ENCODE measurements around the gene GAL3ST2. TPM values are rescaled to one million over a fixed set of nuclear protein-coding genes. Genes with fewer than 3 reads are reported as not detected.
"Not testable (repeated sequence)": the region's sequence is repeated elsewhere in the genome, so short reads cannot be mapped to it uniquely, and the experiment has no call there.

The GAL3ST2 gene
- total and polyA plus RNA-seq, 9 donors: 0.09 to 0.43 (median 0.25) TPM; not detected in 4

GRCh38 chr2:241821460-241822263, 45.0 kb downstream of the GAL3ST2 start:
- Histone ChIP-seq H3K4me3 (ENCODE audit: low read length) (no peak overlapping the region), H3K4me1 (ENCODE audit: control insufficient read depth, insufficient read depth, low read length) (peaks cover 12% of the 10 kb centered on the region), H3K9me3 (replicated peaks; ENCODE audit: control insufficient read depth, low read depth, low read length) (peaks cover 2% of the 10 kb centered on the region), H3K27ac (ENCODE audit: low read length) (no peak overlapping the region), H3K27me3 (ENCODE audit: control insufficient read depth, insufficient read depth, low read length) (no peaks in the 10 kb centered on the region), H3K36me3 (ENCODE audit: control insufficient read depth, insufficient read depth, low read length) (no peaks in the 10 kb centered on the region)
- DNase-seq: no peak
- WGBS (ENCODE audit: insufficient coverage): 65% methylated on average over 16 of the region's 28 CpGs

- no peak overlapping the region for H3K27ac ChIP-seq (ENCODE audit: low read length)
- DNase-seq: no peak
- no peak overlapping the region for H3K4me3 ChIP-seq (ENCODE audit: low read length)
- H3K9me3 ChIP-seq (replicated peaks; ENCODE audit: control insufficient read depth, low read depth, low read length): peaks cover 7% of the 10 kb centered on the region
- peaks cover 7% of the 10 kb centered on the region for H3K4me1 ChIP-seq (ENCODE audit: control insufficient read depth, insufficient read depth, low read length)
- WGBS (ENCODE audit: insufficient coverage): 68% methylated on average over 12 of the region's 14 CpGs
- no peaks in the 10 kb centered on the region for H3K36me3 ChIP-seq (ENCODE audit: control insufficient read depth, insufficient read depth, low read length)
- H3K27me3 ChIP-seq (ENCODE audit: control insufficient read depth, insufficient read depth, low read length): peaks cover 2% of the 10 kb centered on the region
These were observed 45.6 kb downstream of the GAL3ST2 start for GRCh38 chr2:241822264-241822623.

- H3K4me3 ChIP-seq (ENCODE audit: low read length); H3K36me3 ChIP-seq (ENCODE audit: control insufficient read depth, insufficient read depth, low read length); H3K27me3 ChIP-seq (ENCODE audit: control insufficient read depth, insufficient read depth, low read length); DNase-seq; H3K4me1 ChIP-seq (ENCODE audit: control insufficient read depth, insufficient read depth, low read length); H3K27ac ChIP-seq (ENCODE audit: low read length): not testable (repeated sequence)
- 81% methylated on average over 41 of the region's 45 CpGs for WGBS (ENCODE audit: insufficient coverage)
- peaks cover 11% of the 10 kb centered on the region for H3K9me3 ChIP-seq (replicated peaks; ENCODE audit: control insufficient read depth, low read depth, low read length)
These were observed 47.2 kb downstream of the GAL3ST2 start for GRCh38 chr2:241823531-241824437.

DNA sequence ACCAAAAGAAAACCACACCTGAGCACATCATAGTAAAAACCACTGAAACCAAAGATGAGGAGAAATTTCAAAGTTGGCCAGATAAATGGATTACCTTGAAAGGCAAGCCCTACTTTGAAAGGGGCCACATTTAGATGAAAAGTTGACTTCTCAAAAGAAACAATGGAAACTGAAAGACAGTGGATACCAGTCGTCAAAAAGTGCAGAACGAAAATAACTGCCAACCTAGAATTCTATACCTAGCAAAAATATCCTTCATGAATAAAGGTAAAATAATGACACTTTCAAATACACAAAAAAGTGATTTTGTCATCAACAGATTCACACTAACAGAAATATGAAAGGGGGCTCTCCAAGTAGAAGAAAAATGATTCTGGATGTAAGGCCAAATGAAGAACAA, 50.8 kb downstream of the GAL3ST2 start:
- Histone ChIP-seq H3K9me3 (replicated peaks; ENCODE audit: control insufficient read depth, low read depth, low read length) (peaks cover 11% of the 10 kb centered on the region), H3K36me3 (ENCODE audit: control insufficient read depth, insufficient read depth, low read length) (no peaks in the 10 kb centered on the region), H3K4me3 (ENCODE audit: low read length) (no peak overlapping the region), H3K4me1 (ENCODE audit: control insufficient read depth, insufficient read depth, low read length) (no peaks in the 10 kb centered on the region), H3K27me3 (ENCODE audit: control insufficient read depth, insufficient read depth, low read length) (peaks cover 3% of the 10 kb centered on the region), H3K27ac (ENCODE audit: low read length) (no peak overlapping the region)
- no peak for DNase-seq
- no CpG with 5 or more reads among the region's 2 CpGs for WGBS (ENCODE audit: insufficient coverage)

- H3K36me3 ChIP-seq (ENCODE audit: control insufficient read depth, insufficient read depth, low read length): no peaks in the 10 kb centered on the region
- no peak overlapping the region for H3K27ac ChIP-seq (ENCODE audit: low read length)
- no peaks in the 10 kb centered on the region for H3K9me3 ChIP-seq (replicated peaks; ENCODE audit: control insufficient read depth, low read depth, low read length)
- no peak overlapping the region for H3K4me3 ChIP-seq (ENCODE audit: low read length)
- peak; percentile 8 for DNase-seq
- no peaks in the 10 kb centered on the region for H3K4me1 ChIP-seq (ENCODE audit: control insufficient read depth, insufficient read depth, low read length)
- 48% methylated on average over 2 of the region's 13 CpGs for WGBS (ENCODE audit: insufficient coverage)
- H3K27me3 ChIP-seq (ENCODE audit: control insufficient read depth, insufficient read depth, low read length): peaks cover 15% of the 10 kb centered on the region
These were observed 56.6 kb downstream of the GAL3ST2 start for GRCh38 chr2:241833101-241833663.

GRCh38 chr2:241833756-241834526, 57.3 kb downstream of the GAL3ST2 start:
- not testable (repeated sequence) for H3K36me3 ChIP-seq (ENCODE audit: control insufficient read depth, insufficient read depth, low read length); H3K4me1 ChIP-seq (ENCODE audit: control insufficient read depth, insufficient read depth, low read length); DNase-seq; H3K9me3 ChIP-seq (replicated peaks; ENCODE audit: control insufficient read depth, low read depth, low read length); H3K4me3 ChIP-seq (ENCODE audit: low read length); H3K27ac ChIP-seq (ENCODE audit: low read length)
- peaks cover 17% of the 10 kb centered on the region for H3K27me3 ChIP-seq (ENCODE audit: control insufficient read depth, insufficient read depth, low read length)
- 72% methylated on average over 9 of the region's 28 CpGs for WGBS (ENCODE audit: insufficient coverage)

GRCh38 chr2:241834527-241835210, 58.0 kb downstream of the GAL3ST2 start:
- H3K4me1 ChIP-seq (ENCODE audit: control insufficient read depth, insufficient read depth, low read length): no peaks in the 10 kb centered on the region
- no peak overlapping the region for H3K27ac ChIP-seq (ENCODE audit: low read length)
- H3K27me3 ChIP-seq (ENCODE audit: control insufficient read depth, insufficient read depth, low read length): peaks cover 17% of the 10 kb centered on the region
- DNase-seq: no peak
- H3K36me3 ChIP-seq (ENCODE audit: control insufficient read depth, insufficient read depth, low read length): no peaks in the 10 kb centered on the region
- no peaks in the 10 kb centered on the region for H3K9me3 ChIP-seq (replicated peaks; ENCODE audit: control insufficient read depth, low read depth, low read length)
- no peak overlapping the region for H3K4me3 ChIP-seq (ENCODE audit: low read length)
- WGBS (ENCODE audit: insufficient coverage): 65% methylated on average over 5 of the region's 10 CpGs

GRCh38 chr2:241835611-241836010, 59.0 kb downstream of the GAL3ST2 start:
- H3K9me3 ChIP-seq (replicated peaks; ENCODE audit: control insufficient read depth, low read depth, low read length): no peaks in the 10 kb centered on the region
- WGBS (ENCODE audit: insufficient coverage): 90% methylated on average over 4 of the region's 4 CpGs
- peaks cover 17% of the 10 kb centered on the region for H3K27me3 ChIP-seq (ENCODE audit: control insufficient read depth, insufficient read depth, low read length)
- H3K36me3 ChIP-seq (ENCODE audit: control insufficient read depth, insufficient read depth, low read length): no peaks in the 10 kb centered on the region
- H3K4me3 ChIP-seq (ENCODE audit: low read length): no peak overlapping the region
- no peaks in the 10 kb centered on the region for H3K4me1 ChIP-seq (ENCODE audit: control insufficient read depth, insufficient read depth, low read length)
- no peak for DNase-seq
- no peak overlapping the region for H3K27ac ChIP-seq (ENCODE audit: low read length)

DNA sequence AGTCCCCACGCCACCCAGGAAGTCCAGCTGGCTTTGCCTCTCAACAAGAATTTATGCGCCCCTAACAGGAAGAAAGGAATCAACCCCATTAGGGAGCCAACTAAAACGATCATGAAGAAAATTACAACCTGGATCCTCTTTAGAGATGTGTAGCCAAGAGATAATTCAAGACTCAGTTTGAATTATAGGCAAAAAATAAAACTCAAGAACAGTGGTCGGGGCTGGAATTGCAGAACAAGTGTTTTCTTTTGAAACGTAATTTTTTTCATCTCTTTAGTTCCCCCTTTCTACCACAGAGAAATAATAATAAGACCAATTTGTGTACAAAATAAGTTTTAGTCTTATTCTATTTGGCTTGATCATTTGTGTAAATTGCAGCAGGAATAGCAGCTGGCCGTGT, 59.7 kb downstream of the GAL3ST2 start:
- no peaks in the 10 kb centered on the region for H3K9me3 ChIP-seq (replicated peaks; ENCODE audit: control insufficient read depth, low read depth, low read length)
- no peaks in the 10 kb centered on the region for H3K4me1 ChIP-seq (ENCODE audit: control insufficient read depth, insufficient read depth, low read length)
- H3K36me3 ChIP-seq (ENCODE audit: control insufficient read depth, insufficient read depth, low read length): no peaks in the 10 kb centered on the region
- H3K27me3 ChIP-seq (ENCODE audit: control insufficient read depth, insufficient read depth, low read length): peaks cover 17% of the 10 kb centered on the region
- whole genome bisulfite sequencing (ENCODE audit: insufficient coverage): 73% methylated on average over 1 of the region's 6 CpGs
- H3K4me3 ChIP-seq (ENCODE audit: low read length): no peak overlapping the region
- no peak for DNase-seq
- H3K27ac ChIP-seq (ENCODE audit: low read length): no peak overlapping the region
